ENCODE data around the gene GTPBP3. TPM values are rescaled to one million over a fixed set of nuclear protein-coding genes. Genes with fewer than 3 reads are reported as not detected.
A peak's percentile ranks its signal among the peaks of the same experiment; 100 is the strongest.

Gene GTPBP3
- polyA plus RNA-seq, 3 donors = 13.9 to 17.3 (median 15.7) TPM

DNA sequence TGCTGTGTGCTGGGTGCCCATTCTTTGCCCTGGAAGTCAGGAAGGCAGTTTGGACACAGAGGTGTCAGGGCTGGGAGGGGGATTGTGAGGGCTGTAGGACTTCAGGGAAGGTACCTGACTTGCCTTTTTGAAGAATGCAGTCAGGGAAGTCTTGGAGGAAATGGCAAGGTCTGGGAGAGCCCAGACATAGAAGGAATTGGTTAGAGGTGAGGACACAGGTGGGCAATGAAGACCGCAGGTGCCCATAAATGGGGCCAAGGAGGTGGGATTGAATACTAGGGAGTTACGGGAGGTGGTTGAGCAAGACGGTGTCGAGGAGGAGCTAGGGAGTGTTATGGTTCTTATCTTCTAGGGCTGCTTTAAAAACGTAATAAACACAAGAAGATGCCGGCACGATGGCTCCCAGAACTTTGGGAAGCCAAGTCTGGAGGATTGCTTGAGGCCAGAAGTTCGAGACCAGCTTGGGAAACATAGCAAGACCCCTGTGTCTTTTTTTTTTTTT, 29.4 kb upstream of the GTPBP3 start:
- DNase-seq (ENCODE audit: low read depth in 3 of 3, low spot score in 2 of 3) = no peak

DNA sequence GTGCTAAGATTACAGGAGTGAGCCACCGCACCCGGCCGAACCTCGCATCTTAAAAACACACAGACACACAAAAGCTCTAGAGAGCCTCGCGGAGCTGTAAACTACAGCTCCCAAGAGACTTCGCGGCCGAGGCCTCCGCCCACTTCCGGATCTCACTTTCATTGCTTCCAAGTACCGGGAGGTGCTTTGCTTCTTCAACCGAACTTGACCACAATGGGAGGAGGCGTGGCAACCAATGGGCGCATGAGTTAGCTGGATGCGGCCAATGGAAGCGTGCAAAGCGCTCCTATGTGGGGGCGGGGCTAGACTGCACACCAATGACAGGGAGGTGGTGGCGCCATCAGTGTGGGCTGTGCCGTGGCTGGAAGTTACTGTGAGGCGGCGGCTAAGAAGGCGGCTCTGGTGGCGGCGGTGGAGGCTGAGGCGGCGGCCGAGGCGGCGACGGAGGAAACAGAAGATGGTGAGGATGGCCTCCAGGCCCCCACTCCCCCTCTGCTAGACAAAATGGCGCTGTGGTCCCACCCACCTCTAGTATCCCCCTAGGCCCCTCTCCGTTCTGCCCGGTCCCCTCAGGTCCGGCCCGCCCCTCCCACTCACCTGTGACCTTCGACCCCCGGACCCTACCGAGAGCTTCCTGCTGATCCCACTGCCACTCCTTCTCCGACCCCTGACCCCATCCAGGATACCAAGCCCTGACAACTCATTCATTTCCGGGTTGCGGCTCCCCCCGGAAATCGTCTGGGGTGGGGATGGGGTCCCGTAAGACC, 28.0 kb upstream of the GTPBP3 start, which contains the start of gene DDA1:
DDA1 (plus strand) TSS at position 366 of the 767 bp plus-strand sequence; CDS start at position 458, 92 bp downstream.
- DNase-seq (ENCODE audit: low read depth in 3 of 3, low spot score in 2 of 3) = peak; percentile 97 to 99 (median 99)

DNA sequence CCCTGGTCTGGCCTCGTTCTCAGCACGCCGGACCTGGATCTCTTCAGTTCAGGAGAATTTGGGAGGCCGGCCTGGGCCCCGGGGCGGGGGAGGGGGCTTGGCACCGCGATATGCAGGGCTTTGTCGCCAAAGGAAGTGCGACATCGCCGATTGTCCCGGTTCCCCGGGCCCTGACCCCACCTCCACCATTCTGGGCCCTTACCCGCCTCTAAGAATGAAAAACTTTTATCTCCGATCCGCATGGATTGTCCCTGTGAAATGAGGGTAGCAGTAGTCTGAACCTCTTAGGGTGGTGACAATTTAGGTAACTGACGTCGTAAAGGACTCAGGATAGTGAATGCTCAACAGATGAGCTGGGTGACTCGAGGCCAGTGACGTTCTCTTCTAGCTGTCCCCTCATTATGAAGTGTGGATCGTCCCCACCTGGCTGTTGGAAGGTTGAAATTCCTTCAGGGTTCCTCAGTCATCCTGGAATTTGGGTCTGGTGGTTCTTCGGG, 27.3 kb upstream of the GTPBP3 start:
- no peak for DNase-seq (ENCODE audit: low read depth in 3 of 3, low spot score in 2 of 3)

DNA sequence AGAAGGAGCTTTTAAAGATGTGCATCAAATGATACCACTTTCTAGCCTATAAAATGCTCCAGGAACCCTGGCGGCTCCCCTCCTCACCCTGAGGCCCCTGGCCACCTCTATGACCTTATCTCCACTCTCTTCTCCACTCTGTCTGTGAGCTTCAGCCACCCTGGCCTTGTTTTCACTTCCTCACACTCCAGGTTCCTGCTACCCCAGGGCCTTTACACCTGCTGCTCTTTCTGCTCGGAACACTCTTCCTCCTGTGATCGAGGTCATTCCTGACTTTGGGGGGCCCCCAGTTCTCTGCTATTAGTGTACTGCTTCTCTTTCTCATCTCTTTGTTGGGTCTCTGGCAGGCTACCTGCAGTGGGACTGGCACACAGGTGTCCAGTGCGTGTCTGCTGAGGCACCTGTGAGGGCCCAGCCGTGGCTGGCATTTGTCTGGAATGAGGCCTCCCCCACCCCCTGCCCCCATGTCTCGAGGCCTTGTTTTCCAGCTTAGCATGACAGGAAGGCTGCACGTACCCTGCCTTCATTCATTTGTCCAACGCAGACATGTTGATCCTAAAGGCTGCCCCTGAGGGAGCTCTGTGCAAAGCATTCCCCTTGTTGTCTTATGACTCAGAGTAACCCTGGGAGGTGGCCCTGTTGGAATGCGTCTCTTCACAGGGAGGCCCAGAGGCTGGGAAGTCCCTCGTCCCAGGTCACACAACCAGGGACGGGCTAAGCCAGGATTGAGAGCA, 25.7 kb upstream of the GTPBP3 start:
- no peak for DNase-seq (ENCODE audit: low read depth in 3 of 3, low spot score in 2 of 3)

DNA sequence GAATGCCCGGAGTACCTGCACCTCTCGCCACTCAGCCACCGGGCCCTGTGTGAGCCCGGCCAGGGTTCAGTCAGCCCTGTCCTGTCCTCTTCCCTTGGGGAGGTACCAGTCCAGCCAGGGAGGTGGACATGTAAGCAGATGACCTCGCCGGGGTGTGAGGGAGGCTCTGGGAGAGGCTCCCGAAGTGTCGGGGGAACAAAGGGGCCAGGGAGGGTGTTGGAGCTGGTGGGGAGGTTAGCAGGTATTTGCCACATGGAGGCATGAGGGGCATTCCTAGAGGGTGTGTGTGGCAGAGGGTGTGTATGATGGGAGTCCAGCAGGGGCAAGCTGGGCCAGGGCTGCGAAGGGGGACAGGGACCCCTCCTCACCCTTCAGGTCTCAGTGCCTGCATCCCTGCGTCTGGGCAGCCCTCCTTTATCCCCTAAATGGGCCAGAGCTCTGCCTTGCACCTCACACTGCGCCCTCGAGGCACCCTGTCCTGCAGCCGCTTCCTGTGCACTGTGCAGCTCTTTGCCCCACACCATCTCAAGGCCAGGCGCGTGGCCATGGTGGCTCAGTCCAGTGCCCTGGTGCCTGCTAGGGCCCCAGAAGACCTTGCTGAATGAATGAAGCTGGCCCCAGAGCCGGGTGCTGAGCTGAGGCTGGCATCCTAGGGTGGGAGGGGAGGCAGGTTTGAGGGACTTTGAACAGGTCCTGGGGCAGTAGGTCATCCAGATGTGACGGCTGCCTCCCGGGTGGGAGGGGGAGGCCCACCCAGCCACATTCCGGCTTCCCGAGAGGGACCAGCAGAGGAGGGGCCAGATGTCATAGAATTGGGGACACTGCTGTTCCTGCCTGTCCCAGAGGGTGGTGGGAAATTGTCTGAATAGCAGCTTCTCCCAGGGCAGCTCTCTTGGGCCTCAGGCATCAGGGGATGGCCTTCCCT, 24.9 kb upstream of the GTPBP3 start:
- DNase-seq (ENCODE audit: low read depth in 3 of 3, low spot score in 2 of 3) = no peak

DNA sequence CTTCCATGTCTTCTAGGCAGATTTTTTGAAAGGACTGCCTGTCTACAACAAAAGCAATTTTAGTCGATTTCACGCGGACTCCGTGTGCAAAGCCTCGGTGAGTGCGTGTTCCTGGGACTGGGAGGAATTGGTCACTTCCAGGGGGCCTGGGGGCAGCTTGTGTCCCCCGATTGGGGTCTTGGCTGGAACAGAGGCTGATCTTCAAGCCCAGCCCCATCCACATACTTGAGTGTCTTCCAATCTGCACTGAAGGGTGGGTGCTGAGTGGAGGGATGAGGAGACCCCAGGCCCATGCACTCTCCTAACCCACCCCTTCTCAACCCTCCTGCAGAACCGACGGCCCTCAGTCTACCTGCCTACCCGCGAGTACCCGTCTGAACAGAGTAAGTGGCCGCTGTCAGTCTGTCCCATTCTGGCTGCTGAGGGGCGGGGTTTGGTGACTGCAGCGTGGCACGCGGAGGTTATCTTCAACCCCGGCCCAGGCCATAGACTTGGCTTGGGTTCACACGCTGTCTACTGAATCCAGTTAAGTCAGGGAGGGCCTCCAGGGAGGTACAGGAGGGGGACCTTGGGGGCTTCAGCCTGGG, 23.3 kb upstream of the GTPBP3 start:
- DNase-seq (ENCODE audit: low read depth in 3 of 3, low spot score in 2 of 3) = no peak

DNA sequence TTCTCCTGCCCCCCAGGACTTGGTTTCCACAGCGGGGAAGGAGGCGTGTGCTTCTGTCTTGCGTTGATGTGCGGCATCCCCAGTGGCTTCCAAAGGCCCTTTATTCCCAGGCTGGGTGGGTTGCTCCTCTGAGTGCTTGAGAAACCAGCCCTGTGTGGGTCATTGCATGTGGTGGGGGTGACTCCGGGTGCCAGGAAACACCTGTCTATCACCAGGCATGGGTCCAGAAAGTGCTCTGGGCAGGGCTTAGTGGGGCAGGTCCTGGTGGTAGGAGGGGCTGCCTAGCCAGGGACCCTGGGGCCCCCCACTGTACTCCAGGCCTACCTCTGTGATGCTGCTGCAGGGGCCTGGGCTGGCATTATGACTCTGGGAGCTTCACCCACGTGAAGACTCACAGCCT, 18.4 kb upstream of the GTPBP3 start:
- no peak for DNase-seq (ENCODE audit: low read depth in 3 of 3, low spot score in 2 of 3)

DNA sequence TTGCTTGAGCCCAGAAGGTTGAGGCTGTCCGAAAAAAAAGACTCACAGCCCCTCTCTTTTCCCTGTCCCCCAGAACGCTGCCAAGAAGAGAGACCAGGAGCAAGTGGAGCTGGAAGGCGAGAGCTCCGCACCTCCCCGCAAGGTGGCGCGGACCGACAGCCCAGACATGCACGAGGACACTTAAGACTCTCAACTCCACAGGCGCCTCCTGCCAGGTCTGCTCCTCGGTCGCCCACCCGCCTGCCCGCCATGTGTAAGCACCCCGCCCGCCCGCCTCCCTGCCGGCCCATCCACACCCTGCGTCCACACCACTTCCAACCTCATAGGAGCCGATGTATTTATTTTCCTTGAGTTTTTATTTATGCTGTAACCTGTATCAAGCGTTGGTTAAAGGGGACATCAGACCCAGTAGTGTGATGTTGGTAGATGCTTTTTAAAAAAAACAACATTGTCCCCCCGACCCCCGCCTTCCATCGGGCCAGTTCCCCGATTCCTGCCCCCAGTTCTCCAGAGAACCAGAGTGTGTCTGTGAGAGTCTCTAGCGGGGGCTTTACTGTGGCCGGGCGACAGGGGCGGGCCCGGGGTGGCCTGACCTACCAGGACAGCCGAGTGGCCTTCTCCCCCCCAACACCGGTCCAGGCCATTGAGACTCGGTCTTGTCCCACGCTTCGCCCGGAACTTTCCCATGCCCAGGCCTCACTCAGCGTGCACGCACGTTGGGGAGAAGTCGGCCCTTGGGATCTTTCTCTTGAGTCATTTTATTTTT, 17.7 kb upstream of the GTPBP3 start:
- no peak for DNase-seq (ENCODE audit: low read depth in 3 of 3, low spot score in 2 of 3)

DNA sequence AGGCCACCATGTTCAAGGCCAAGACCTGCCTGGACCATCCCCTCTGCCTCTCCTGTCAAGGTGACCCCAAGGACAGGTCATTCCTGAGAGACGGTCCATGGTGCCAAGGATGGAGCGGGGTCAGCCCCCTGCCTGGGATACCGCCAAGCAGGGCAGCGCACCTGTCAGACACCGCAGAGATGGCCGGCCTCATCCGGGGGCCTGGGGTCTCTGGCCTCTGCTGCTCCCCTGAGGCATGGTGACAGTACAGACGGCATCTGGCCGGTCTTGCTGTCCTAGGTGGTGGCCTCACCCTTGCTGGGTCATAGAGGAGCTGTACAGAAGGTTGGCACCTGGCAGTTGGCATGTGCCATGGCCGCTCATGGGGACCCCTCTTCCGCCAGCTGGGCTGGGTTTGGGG, 16.9 kb upstream of the GTPBP3 start:
- DNase-seq (ENCODE audit: low read depth in 3 of 3, low spot score in 2 of 3) = no peak

DNA sequence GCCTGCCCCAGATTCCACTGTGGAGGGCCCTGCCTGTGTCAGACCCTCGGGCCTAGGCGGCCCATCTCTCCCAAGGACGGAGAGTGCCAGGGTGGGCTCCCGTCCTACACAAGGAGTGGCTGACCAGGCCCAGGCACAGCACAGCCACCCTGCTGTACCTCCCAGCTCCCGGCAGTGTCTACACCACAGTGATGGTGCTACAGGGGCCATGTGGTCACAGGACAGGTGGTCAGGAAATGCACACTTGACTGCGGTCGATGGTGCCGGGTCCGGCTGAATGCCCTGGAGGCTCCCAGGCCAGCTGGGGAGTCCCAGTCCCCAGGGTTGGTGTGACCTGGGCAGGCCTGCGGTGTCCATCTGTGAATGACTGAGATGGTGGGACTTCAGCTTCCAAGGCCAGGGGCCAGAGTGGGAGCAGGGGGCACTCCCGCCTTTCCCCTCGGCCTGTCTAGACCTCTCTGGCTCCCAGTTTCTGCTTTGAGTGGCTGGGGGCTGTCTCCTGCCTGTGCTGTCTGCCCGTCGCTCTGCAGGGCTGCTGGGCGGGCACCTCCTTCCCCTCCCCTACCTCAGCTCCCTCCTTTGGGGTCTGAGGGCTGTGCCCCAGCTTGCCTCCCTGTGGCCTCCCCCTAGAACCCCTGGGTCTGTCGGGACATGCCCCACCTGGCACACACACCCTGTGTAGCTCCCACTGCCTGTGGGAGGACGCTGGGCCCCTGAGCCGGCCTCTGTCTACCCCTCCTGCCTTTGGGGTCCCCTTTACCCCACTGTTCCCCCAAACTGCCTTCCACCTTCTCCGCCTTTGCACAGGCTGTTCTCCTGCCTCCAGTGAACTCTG, 15.5 kb upstream of the GTPBP3 start:
- no peak for DNase-seq (ENCODE audit: low read depth in 3 of 3, low spot score in 2 of 3)

DNA sequence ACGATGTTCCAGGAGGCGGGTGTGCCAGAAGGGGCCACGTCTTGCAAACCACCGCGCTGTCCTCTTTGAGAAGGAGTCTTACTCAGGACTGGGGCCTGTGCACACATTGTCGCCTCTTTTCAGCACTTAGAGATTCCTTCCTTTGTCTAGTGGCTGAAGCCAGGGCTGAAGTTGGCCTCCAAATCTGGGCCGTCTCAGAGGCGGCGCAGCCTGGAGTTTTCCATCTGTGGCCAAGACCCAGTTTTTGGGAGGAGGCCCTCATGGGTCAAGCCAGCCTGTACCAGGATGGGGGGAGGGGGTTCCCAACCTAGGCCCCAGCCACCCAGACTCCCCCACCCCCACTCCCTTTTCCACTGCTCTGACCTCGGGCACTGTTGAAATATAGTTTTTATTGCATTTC, 14.5 kb upstream of the GTPBP3 start:
- no peak for DNase-seq (ENCODE audit: low read depth in 3 of 3, low spot score in 2 of 3)

DNA sequence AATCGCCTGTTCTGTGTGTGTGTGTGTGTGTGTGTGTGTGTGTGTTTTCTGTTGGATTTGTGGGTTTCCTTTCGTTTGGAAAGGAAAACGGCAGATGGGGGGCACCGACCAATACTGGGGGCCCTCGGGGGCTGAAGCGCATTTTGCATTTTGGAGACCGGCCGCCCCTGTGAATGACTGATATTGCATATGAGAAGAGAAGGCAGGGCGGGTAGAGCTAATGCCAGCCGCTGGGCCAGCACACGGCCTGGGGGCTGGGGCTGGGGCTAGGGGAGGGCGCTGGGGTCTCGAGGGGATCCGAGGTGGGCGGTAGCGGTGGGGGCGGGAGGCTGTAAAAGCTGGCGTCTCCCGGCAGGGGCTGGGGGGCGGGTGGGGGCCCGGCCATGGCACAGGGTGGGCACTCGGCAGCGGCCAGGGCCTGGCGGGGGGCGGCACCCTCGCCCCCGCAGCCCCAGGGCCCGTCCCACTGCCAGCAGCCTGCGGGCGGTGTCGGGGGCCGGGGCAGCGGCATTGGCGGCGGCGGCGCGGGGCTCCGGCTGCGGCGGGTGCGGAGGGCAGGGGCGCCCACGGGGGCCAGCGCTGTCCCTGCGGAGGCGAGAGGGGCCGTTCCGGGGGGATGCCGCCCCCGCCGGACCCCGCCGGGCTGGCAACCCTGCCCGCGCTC, 13.9 kb upstream of the GTPBP3 start:
- DNase-seq (ENCODE audit: low read depth in 3 of 3, low spot score in 2 of 3) = no peak

DNA sequence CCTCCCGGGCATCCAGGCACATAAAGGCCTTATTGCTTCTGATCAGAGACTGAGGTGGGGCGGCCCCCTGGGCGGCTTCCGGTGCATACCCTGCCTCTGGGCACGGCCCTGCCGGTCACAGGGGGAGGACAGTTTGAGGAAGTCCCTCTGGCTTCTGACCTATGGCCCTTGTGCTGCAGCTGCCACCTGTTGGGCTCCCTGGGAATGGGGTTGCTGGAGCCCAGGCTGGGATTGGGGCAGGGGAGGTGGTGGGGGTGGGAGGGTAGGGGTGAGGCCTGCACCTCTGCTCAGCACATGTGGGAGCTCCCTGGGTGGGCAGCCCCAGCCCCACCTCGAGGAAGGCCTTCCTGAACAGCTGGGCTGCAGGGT, 13.4 kb upstream of the GTPBP3 start:
- no peak for DNase-seq (ENCODE audit: low read depth in 3 of 3, low spot score in 2 of 3)

DNA sequence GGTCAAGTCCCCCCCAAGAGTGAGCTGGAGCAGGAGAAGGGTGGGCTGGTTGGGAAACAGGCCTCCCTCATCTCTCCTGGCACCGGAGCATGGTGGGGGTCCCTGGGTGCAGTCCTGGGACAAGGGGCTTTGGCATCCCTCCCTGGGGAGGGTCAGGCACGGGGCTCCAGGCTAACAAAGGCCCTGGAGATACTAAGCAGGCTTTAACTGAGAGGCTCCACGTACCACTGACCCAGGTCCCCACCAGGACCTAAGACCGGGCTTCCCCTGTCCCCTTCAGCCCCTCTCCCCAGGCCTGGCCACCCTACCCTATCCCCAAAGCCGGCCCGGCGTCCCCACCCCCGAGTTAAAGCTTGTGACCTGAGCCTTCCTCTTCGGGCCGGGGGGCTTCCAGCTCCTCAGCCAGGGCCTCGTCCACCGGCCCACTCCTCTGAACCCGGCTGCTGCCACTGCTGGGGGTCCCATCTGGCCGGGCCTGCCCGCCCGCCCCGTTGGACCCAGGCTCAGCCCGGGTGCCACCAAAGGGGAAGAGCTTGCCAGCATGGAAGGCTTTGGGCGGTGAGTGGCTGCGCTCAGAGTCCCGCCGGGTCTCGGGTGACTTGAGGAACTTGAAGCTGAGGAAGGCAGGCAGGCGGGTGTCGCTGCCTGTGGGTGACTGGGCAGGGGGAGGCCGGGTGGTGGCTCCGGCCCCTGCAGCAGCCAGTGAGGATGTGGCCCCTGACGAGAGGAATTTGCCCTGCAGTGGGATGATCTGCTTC, 12.8 kb upstream of the GTPBP3 start:
- no peak for DNase-seq (ENCODE audit: low read depth in 3 of 3, low spot score in 2 of 3)

DNA sequence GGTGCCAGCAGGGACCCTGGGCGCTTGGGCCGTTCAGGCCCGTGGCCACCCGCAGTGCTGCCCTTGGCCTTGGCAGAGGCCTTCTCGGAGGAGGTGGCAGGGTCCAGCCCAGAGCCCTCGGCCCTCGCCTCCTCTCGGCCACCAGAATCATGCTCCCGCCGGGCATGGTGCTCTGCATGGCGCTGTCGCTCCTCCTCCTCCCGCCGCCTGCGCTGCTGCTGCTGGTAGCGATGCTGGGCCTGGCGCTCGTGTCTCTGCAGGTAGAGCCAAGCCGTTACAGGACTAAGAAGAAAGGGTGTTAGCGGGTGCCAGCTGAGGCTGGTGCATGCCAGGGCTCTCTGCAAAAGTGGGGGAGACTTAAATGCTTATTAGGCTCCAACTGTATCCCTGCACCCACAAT, 12.2 kb upstream of the GTPBP3 start:
- no peak for DNase-seq (ENCODE audit: low read depth in 3 of 3, low spot score in 2 of 3)

DNA sequence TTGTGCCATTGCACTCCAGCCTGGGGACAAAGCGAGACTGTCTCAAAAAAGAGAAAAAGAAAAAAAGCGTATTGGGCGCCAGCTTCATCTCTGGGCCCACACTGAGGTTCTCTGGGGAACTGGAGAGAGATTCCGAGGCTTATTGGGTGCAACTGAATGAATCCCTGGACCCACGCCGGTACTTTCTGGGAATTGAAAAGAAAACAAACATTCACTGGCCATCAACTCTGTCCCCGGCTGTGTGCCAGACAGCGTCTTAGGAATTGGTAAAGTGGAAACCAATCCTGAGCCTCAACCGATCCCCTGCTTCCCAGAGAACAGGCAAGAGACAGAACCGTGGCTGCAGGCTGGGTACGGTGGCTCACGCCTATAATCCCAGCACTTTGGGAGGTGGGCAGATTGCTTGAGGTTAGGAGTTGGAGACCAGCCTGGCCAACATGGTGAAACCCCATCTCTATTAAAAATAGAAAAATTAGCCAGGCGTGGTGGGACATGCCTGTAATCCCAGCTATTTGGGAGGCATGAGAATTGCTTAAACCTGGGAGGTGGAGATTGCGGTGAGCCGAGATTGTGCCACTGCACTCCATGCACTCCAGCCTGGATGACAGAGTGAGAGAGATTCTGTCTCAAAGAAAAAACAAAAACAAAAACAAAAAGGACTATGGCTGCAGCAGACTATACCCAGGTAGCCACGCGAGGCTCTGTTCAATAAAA, 11.3 kb upstream of the GTPBP3 start:
- no peak for DNase-seq (ENCODE audit: low read depth in 3 of 3, low spot score in 2 of 3)

DNA sequence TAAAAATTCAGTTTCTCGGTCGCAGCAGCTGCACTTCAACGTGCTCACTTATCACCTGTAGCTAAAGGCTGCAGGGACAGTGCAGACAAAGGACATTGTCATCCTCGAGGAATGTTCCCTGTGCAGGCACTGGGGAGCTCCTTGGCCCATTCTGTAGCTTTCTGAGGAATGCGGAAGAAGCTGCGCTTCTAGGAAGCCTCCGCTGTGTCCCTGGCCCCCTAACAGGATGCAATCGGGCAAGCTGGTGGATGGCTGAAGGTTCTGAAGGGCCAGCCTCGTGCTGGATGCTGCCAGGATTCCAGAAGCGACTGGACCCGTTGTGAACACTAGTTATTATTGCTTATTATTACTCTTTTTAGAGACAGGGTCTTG, 10.8 kb upstream of the GTPBP3 start:
- no peak for DNase-seq (ENCODE audit: low read depth in 3 of 3, low spot score in 2 of 3)

Data from right renal cortex interstitium (tissue), 3 donors.